Loucy (cell line): Measurements from ENCODE around the gene ITGA6.

Experiments used
- EZH2phosphoT487 ChIP-seq: fragments of 200-600 bp; IDR thresholded peaks from 2 replicates; pipeline ENCODE4 v1.6.1; 2018; ENCODE audit warnings: antibody characterized with exemption, mild to moderate bottlenecking, moderate library complexity, borderline replicate concordance
- TF ChIP-seq, protein P1 (sequence below): fragments of 200-600 bp; sonication (generic); conservative IDR thresholded peaks from 2 replicates; pipeline ENCODE4 v1.5.1; 2014; ENCODE audit warnings: mild to moderate bottlenecking, antibody characterized with exemption, low read length

DNA sequence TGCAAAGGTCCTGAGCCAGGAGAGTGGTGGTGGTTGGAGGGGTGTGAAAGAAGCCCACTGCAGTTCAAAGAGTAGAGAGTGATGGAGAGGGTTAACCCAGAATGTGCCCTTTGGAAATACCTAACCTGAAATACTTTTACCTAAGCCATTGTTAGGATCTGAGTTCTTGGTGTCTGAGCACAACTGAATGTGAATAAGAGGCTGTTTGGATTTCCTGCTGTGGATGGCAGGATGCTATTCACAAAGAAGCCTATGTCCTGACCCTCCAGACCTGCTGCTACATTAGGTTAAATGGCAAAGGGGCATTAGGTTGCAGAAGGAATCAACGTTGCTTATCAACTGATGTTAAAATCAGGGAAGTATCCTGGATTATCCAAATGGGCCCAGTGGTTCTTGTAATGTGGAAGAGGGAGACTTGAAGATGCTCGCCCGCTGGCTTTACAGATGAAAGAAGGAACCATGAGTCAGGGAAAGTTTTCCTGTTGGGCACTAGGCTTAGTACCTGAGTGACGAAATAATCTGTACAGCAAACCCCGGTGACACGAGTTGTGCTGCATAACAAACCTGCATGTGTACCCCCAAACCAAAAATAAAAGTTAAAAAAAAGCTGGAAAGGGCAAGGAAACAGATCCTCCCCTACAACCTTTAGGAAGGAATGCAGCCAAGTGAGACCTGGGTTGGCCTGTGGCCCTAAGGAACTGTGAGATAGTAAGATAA lies 27.2 kb downstream of the ITGA6 start:
- TF ChIP-seq, protein P1, sequence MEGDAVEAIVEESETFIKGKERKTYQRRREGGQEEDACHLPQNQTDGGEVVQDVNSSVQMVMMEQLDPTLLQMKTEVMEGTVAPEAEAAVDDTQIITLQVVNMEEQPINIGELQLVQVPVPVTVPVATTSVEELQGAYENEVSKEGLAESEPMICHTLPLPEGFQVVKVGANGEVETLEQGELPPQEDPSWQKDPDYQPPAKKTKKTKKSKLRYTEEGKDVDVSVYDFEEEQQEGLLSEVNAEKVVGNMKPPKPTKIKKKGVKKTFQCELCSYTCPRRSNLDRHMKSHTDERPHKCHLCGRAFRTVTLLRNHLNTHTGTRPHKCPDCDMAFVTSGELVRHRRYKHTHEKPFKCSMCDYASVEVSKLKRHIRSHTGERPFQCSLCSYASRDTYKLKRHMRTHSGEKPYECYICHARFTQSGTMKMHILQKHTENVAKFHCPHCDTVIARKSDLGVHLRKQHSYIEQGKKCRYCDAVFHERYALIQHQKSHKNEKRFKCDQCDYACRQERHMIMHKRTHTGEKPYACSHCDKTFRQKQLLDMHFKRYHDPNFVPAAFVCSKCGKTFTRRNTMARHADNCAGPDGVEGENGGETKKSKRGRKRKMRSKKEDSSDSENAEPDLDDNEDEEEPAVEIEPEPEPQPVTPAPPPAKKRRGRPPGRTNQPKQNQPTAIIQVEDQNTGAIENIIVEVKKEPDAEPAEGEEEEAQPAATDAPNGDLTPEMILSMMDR = no peak
- TF ChIP-seq EZH2phosphoT487 = no peak
